ENCODE data around the gene PDSS2.
"Not testable (repeated sequence)": the region's sequence is repeated elsewhere in the genome, so short reads cannot be mapped to it uniquely, and the experiment has no call there.

Gene PDSS2

GRCh38 chr6:107219851-107220250 lies 239.5 kb downstream of the PDSS2 start:
- no peak for TF ChIP-seq POLR2A (IDR thresholded peaks at IDR 0.05; ENCODE audit: low read length)
- no peak for TF ChIP-seq GATA1 (IDR thresholded peaks at IDR 0.05; ENCODE audit: low read depth, low read length)
- no peak for DNase-seq

GRCh38 chr6:107218142-107218541 lies 241.2 kb downstream of the PDSS2 start:
- DNase-seq, result no peak

GRCh38 chr6:107217248-107217647 lies 242.1 kb downstream of the PDSS2 start:
- TF ChIP-seq POLR2A (IDR thresholded peaks at IDR 0.05; ENCODE audit: low read length), result no peak
- no peak for TF ChIP-seq GATA1 (IDR thresholded peaks at IDR 0.05; ENCODE audit: low read depth, low read length)
- DNase-seq, result no peak

More at GRCh38 chr6:107218142-107218541, 241.2 kb downstream of the PDSS2 start:
- TF ChIP-seq GATA1 (IDR thresholded peaks at IDR 0.05; ENCODE audit: low read depth, low read length) (no peak), POLR2A (IDR thresholded peaks at IDR 0.05; ENCODE audit: low read length) (no peak)

GRCh38 chr6:107216197-107216933 lies 243.0 kb downstream of the PDSS2 start:
- no peak for DNase-seq
- TF ChIP-seq GATA1 (IDR thresholded peaks at IDR 0.05; ENCODE audit: low read depth, low read length) (no peak), POLR2A (IDR thresholded peaks at IDR 0.05; ENCODE audit: low read length) (no peak)

- TF ChIP-seq GATA1 (IDR thresholded peaks at IDR 0.05; ENCODE audit: low read depth, low read length), result no peak
- no peak for TF ChIP-seq POLR2A (IDR thresholded peaks at IDR 0.05; ENCODE audit: low read length)
- DNase-seq, result no peak
These were observed 244.0 kb downstream of the PDSS2 start for GRCh38 chr6:107215334-107215733.

GRCh38 chr6:107214655-107215054 lies 244.7 kb downstream of the PDSS2 start:
- TF ChIP-seq GATA1 (IDR thresholded peaks at IDR 0.05; ENCODE audit: low read depth, low read length) (no peak), POLR2A (IDR thresholded peaks at IDR 0.05; ENCODE audit: low read length) (no peak)

GRCh38 chr6:107209406-107210305 lies 249.7 kb downstream of the PDSS2 start:
- no peak for DNase-seq
- TF ChIP-seq GATA1 (IDR thresholded peaks at IDR 0.05; ENCODE audit: low read depth, low read length), result no peak

More at GRCh38 chr6:107214655-107215054, 244.7 kb downstream of the PDSS2 start:
- DNase-seq, result no peak

GRCh38 chr6:107207251-107207873 lies 252.0 kb downstream of the PDSS2 start:
- TF ChIP-seq POLR2A (IDR thresholded peaks at IDR 0.05; ENCODE audit: low read length), result no peak
- TF ChIP-seq GATA1 (IDR thresholded peaks at IDR 0.05; ENCODE audit: low read depth, low read length), result no peak
- no peak for DNase-seq

GRCh38 chr6:107205058-107205998 lies 254.0 kb downstream of the PDSS2 start:
- TF ChIP-seq GATA1 (IDR thresholded peaks at IDR 0.05; ENCODE audit: low read depth, low read length), result no peak
- no peak for TF ChIP-seq POLR2A (IDR thresholded peaks at IDR 0.05; ENCODE audit: low read length)
- no peak for DNase-seq

GRCh38 chr6:107202876-107203468 lies 256.4 kb downstream of the PDSS2 start:
- DNase-seq, result no peak
- TF ChIP-seq POLR2A (IDR thresholded peaks at IDR 0.05; ENCODE audit: low read length) (no peak), GATA1 (IDR thresholded peaks at IDR 0.05; ENCODE audit: low read depth, low read length) (no peak)

GRCh38 chr6:107198631-107199416 lies 260.5 kb downstream of the PDSS2 start:
- no peak for DNase-seq
- TF ChIP-seq GATA1 (IDR thresholded peaks at IDR 0.05; ENCODE audit: low read depth, low read length), result no peak
- TF ChIP-seq POLR2A (IDR thresholded peaks at IDR 0.05; ENCODE audit: low read length), result no peak

GRCh38 chr6:107196152-107196551 lies 263.2 kb downstream of the PDSS2 start:
- no peak for DNase-seq
- no peak for TF ChIP-seq POLR2A (IDR thresholded peaks at IDR 0.05; ENCODE audit: low read length)
- no peak for TF ChIP-seq GATA1 (IDR thresholded peaks at IDR 0.05; ENCODE audit: low read depth, low read length)

- not testable (repeated sequence) for DNase-seq
These were observed 264.6 kb downstream of the PDSS2 start for GRCh38 chr6:107194723-107195122.
